Measurements from ENCODE around the gene EXOC4.

EXOC4 gene

DNA sequence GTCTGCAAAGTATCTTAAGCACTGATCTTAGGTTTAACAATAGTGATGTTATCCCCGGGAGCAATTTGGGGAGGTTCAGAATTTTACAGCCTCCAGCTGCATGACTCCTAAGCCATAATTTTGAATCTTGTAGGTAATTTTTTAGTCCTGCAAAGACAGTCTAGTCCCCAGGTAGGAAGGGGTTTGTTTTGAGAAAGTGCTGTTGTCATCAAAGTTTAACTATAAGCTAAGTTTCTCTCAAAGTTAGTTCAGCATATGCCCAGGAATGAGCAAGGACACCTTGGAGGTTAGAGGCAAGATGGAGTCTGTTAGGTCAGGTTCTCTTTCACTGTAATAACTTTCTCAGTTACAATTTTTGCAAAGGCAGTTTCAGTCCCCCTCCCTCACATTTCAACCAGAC lies 795.3 kb downstream of the EXOC4 start:
- DNase-seq (no peak), ATAC-seq (replicated peaks) (no peak)
- peaks cover 4 to 6% of the 10 kb centered on the region in 2 donors for H3K4me1 Mint-ChIP-seq
- peaks cover 13 to 37% of the 10 kb centered on the region in 2 donors for H3K36me3 Mint-ChIP-seq
- H3K9me3 Mint-ChIP-seq = peaks cover 0 to 2% of the 10 kb centered on the region in 2 donors
- no peak overlapping the region for H3K27ac Mint-ChIP-seq
- no peaks in the 10 kb centered on the region for H3K27me3 Mint-ChIP-seq
- no peak overlapping the region for H3K4me3 Mint-ChIP-seq

DNA sequence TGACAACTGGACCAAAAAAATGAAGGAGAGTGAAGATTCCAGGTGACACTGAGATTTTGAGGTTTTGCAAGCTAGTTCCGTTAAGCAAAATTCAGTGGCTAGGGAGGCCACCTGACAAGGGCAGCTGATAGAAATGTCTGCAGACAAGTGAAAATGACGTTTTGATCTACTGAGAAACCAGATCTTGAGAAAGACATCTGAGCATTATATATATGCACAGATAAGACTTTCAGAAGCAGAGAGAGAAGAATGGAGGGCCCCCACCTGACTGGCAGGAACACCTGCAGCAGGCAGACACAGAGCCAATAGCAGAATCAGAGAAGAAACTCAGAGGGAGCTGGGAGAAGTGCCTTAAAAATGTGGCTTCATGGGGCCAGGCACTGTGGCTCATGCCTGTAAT lies 798.1 kb downstream of the EXOC4 start:
- Mint-ChIP-seq H3K36me3 (peaks cover 10 to 23% of the 10 kb centered on the region in 2 donors), H3K9me3 (peaks cover 0 to 2% of the 10 kb centered on the region in 2 donors), H3K4me3 (no peak overlapping the region), H3K4me1 (no peaks in the 10 kb centered on the region), H3K27ac (no peak overlapping the region), H3K27me3 (no peaks in the 10 kb centered on the region)
- ATAC-seq (replicated peaks) (no peak), DNase-seq (no peak)

GRCh38 chr7:134056816-134057215 lies 803.9 kb downstream of the EXOC4 start:
- no peaks in the 10 kb centered on the region for H3K9me3 Mint-ChIP-seq
- no peaks in the 10 kb centered on the region for H3K4me1 Mint-ChIP-seq
- no peak for ATAC-seq (replicated peaks)
- DNase-seq = no peak
- H3K4me3 Mint-ChIP-seq = no peak overlapping the region
- peaks cover 5 to 8% of the 10 kb centered on the region in 2 donors for H3K36me3 Mint-ChIP-seq
- no peak overlapping the region for H3K27ac Mint-ChIP-seq
- no peaks in the 10 kb centered on the region for H3K27me3 Mint-ChIP-seq

DNA sequence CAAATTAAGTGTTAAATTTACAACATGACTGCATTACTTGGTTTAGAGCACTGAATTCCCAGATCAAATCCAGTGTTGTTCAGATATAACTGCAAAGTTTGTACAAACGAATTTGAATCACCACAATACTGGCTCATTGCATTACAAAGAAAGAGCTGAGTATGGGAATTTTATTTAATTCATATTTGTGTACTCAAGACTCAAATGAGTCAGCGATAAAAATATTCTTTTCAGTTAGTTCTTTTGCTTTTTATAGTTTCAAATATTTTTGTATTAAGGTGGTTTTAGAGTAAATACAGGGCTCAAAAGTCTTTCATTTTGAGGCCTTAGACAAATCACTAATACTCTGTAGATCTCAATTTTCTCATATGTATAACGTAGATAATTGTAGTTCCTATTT lies 805.6 kb downstream of the EXOC4 start:
- Mint-ChIP-seq H3K27ac (no peak overlapping the region), H3K27me3 (no peaks in the 10 kb centered on the region), H3K4me1 (no peaks in the 10 kb centered on the region), H3K4me3 (no peak overlapping the region), H3K9me3 (no peaks in the 10 kb centered on the region), H3K36me3 (peaks cover 9 to 22% of the 10 kb centered on the region in 2 donors)
- no peak for ATAC-seq (replicated peaks)
- DNase-seq = no peak

DNA sequence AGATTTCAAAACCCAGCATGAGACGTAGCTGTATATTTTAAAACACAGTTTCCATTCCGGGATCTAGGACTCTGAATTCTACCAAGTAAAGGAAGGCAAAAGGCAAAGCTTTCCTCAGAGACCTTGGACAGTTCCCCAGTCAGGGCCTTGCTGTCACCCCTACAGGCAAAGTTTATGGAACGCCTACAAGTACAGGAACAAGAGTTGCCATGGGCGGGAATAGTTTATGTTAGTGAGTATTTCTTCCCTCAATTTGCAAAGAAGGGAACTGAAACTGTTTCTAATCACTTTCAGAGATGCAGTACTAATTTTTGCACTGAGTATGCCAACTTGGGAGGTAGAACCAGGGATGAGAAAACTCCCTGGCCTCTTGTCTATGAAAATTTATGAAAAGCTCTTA lies 806.1 kb downstream of the EXOC4 start:
- no peak for ATAC-seq (replicated peaks)
- Mint-ChIP-seq H3K27me3 (no peaks in the 10 kb centered on the region), H3K36me3 (peaks cover 12 to 24% of the 10 kb centered on the region in 2 donors), H3K27ac (no peak overlapping the region), H3K4me1 (no peaks in the 10 kb centered on the region), H3K9me3 (no peaks in the 10 kb centered on the region), H3K4me3 (no peak overlapping the region)
- no peak for DNase-seq

DNA sequence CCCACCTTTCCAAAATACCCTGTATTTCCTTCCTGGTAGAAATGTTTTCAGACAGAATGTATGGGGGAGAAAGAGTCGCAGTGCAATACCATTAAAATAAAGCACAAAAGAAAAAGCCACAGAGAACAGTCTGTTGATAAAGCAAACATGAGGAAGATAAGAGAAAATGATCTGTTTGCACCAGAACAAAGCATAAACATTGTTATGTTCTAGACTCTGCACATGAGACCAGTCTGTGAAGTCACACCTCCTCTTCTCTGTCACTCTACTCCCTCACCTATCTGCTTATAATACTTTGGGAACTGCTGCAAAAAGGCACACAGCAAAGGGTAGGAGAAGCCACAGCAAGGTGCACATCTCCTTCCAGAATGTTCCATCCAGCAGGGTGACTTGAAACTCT lies 807.0 kb downstream of the EXOC4 start:
- Mint-ChIP-seq H3K4me1 (no peaks in the 10 kb centered on the region), H3K27ac (no peak overlapping the region), H3K4me3 (no peak overlapping the region), H3K36me3 (peaks cover 14 to 25% of the 10 kb centered on the region in 2 donors), H3K9me3 (no peaks in the 10 kb centered on the region), H3K27me3 (no peaks in the 10 kb centered on the region)
- ATAC-seq (replicated peaks) (no peak), DNase-seq (no peak)

- ATAC-seq (replicated peaks) = no peak
- Mint-ChIP-seq H3K27ac (no peak overlapping the region), H3K4me1 (no peaks in the 10 kb centered on the region), H3K27me3 (no peaks in the 10 kb centered on the region), H3K9me3 (peaks cover 0 to 1% of the 10 kb centered on the region in 2 donors), H3K36me3 (peaks cover 20 to 34% of the 10 kb centered on the region in 2 donors), H3K4me3 (no peak overlapping the region)
- DNase-seq = no peak
These were observed 808.0 kb downstream of the EXOC4 start for GRCh38 chr7:134060874-134061273.

- no peak for DNase-seq
- Mint-ChIP-seq H3K4me3 (no peak overlapping the region), H3K9me3 (peaks cover 0 to 1% of the 10 kb centered on the region in 2 donors), H3K27me3 (no peaks in the 10 kb centered on the region), H3K4me1 (no peaks in the 10 kb centered on the region), H3K36me3 (peaks cover 28 to 43% of the 10 kb centered on the region in 2 donors), H3K27ac (no peak overlapping the region)
- no peak for ATAC-seq (replicated peaks)
These were observed 809.6 kb downstream of the EXOC4 start for GRCh38 chr7:134062460-134062859.

GRCh38 chr7:134065415-134065814 lies 812.5 kb downstream of the EXOC4 start:
- no peak overlapping the region for H3K27ac Mint-ChIP-seq
- peaks cover 34 to 56% of the 10 kb centered on the region in 2 donors for H3K36me3 Mint-ChIP-seq
- no peaks in the 10 kb centered on the region for H3K27me3 Mint-ChIP-seq
- DNase-seq (no peak), ATAC-seq (replicated peaks) (no peak)
- peaks cover 8 to 10% of the 10 kb centered on the region in 2 donors for H3K4me1 Mint-ChIP-seq
- peaks cover 0 to 1% of the 10 kb centered on the region in 2 donors for H3K9me3 Mint-ChIP-seq
- H3K4me3 Mint-ChIP-seq = peak overlapping the region in 1 of 2 donors; percentile 2

GRCh38 chr7:134067164-134067563 lies 814.3 kb downstream of the EXOC4 start:
- Mint-ChIP-seq H3K9me3 (peaks cover 0 to 3% of the 10 kb centered on the region in 2 donors), H3K27me3 (no peaks in the 10 kb centered on the region), H3K27ac (no peak overlapping the region), H3K4me1 (peaks cover 18 to 26% of the 10 kb centered on the region in 2 donors), H3K4me3 (no peak overlapping the region), H3K36me3 (peaks cover 34 to 58% of the 10 kb centered on the region in 2 donors)
- no peak for ATAC-seq (replicated peaks)
- no peak for DNase-seq

DNA sequence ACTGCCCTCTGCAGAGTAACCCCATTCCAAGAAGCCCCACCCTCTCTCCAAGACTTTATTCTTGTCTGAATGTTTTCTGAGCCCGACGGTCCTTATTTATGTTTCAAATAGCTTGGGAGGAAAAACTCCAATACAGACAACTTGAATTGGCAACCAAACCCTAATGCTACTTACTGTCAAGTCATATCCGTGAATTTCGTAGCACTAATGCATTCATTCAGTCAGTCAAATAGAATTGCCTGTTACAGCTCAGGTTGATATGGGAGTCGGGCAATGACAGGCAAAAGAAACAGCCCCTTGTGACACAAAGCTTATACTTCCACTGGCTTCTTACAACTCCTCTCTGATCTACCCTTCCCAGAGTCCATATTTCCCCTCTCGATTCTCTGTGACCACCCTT lies 815.8 kb downstream of the EXOC4 start:
- H3K9me3 Mint-ChIP-seq = peaks cover 0 to 3% of the 10 kb centered on the region in 2 donors
- no peak for ATAC-seq (replicated peaks)
- H3K27ac Mint-ChIP-seq = no peak overlapping the region
- H3K36me3 Mint-ChIP-seq = peaks cover 28 to 48% of the 10 kb centered on the region in 2 donors
- no peak for DNase-seq
- no peaks in the 10 kb centered on the region for H3K27me3 Mint-ChIP-seq
- H3K4me3 Mint-ChIP-seq = no peak overlapping the region
- peaks cover 18 to 26% of the 10 kb centered on the region in 2 donors for H3K4me1 Mint-ChIP-seq

DNA sequence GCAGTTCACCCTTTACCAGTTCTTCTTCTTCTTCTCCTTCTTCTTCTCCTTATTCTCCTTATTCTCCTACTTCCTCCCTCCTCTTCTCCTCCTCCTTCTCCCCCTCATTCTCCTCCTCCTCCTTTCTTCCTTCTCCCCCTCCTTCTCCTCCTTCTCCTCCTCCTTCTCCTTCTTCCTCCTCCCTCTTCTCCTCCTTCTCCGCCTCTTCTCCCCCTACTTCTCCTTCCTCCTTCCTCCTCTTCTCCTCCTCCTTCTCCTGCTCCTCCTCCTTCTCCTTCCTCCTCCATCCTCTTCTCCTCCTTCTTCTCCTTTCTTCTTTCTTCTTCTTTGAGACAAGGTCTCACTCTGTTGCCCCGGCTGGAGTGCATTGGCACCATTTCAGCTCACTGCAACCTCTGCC lies 816.3 kb downstream of the EXOC4 start:
- H3K27ac Mint-ChIP-seq = peak overlapping the region; percentile 2

DNA sequence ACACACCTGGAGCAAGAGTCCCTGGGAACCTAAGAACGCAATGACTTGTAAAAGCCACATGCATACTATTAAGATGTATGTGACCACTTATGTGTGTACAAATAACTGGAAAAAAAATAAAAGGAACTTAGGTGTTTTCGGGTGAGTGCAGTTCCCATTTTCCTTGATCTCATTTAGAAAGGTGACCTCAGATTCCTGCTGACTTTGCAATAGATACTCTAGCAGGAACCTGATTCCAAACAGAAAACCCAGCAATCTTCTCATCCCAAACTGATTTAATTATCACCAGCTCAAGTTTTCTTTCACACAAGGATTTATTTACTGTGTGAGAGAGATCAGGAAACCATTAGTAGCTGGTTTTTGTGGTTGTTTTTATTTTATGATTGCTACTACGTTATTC lies 817.8 kb downstream of the EXOC4 start:
- peaks cover 32 to 50% of the 10 kb centered on the region in 2 donors for H3K36me3 Mint-ChIP-seq
- no peak overlapping the region for H3K4me3 Mint-ChIP-seq
- DNase-seq (no peak), ATAC-seq (replicated peaks) (no peak)
- no peaks in the 10 kb centered on the region for H3K27me3 Mint-ChIP-seq
- peaks cover 10% of the 10 kb centered on the region in 2 donors for H3K9me3 Mint-ChIP-seq
- no peak overlapping the region for H3K27ac Mint-ChIP-seq
- peaks cover 22 to 26% of the 10 kb centered on the region in 2 donors for H3K4me1 Mint-ChIP-seq

More for the DNA sequence above, 816.3 kb downstream of the EXOC4 start:
- DNase-seq (no peak), ATAC-seq (replicated peaks) (no peak)
- H3K9me3 Mint-ChIP-seq = peaks cover 0 to 4% of the 10 kb centered on the region in 2 donors
- peaks cover 27 to 46% of the 10 kb centered on the region in 2 donors for H3K36me3 Mint-ChIP-seq
- H3K4me1 Mint-ChIP-seq = peaks cover 18 to 26% of the 10 kb centered on the region in 2 donors
- H3K4me3 Mint-ChIP-seq = no peak overlapping the region
- no peaks in the 10 kb centered on the region for H3K27me3 Mint-ChIP-seq

- ATAC-seq (replicated peaks) (peak; percentile 93 to 94), DNase-seq (peak; percentile 32)
- Mint-ChIP-seq H3K27me3 (no peaks in the 10 kb centered on the region), H3K27ac (peak overlapping the region; percentile 56), H3K9me3 (peaks cover 12 to 13% of the 10 kb centered on the region in 2 donors), H3K36me3 (peaks cover 28 to 47% of the 10 kb centered on the region in 2 donors), H3K4me1 (peaks cover 22 to 26% of the 10 kb centered on the region in 2 donors), H3K4me3 (peak overlapping the region in 1 of 2 donors; percentile 24)
These were observed 818.8 kb downstream of the EXOC4 start for GRCh38 chr7:134071355-134072331.

DNA sequence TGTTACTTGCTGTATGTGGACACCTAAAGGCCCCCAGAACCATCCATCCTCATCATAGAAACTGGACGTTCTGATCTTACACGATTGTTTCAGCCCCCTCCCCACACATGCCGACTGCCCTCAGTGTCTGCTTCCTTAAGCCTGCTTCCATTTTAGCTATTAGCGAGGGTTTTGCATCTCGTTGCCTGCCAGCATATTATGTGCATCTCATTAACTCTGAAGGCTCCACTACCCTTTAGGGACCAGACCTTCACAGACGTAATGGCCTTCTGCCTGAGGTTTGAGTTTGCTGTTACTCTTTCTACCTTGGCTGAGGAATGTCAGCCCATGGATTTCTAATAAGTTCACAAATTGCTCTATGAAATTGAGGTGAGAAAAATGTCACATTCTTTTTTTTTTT lies 820.4 kb downstream of the EXOC4 start:
- H3K27me3 Mint-ChIP-seq = no peaks in the 10 kb centered on the region
- no peak overlapping the region for H3K27ac Mint-ChIP-seq
- H3K4me1 Mint-ChIP-seq = peaks cover 22 to 26% of the 10 kb centered on the region in 2 donors
- peaks cover 28 to 48% of the 10 kb centered on the region in 2 donors for H3K36me3 Mint-ChIP-seq
- no peak overlapping the region for H3K4me3 Mint-ChIP-seq
- DNase-seq (no peak), ATAC-seq (replicated peaks) (no peak)
- H3K9me3 Mint-ChIP-seq = peaks cover 13 to 15% of the 10 kb centered on the region in 2 donors

All from stimulated activated naive B cell treated with anti-CD40 and anti-IgM and Interleukin-4, amounts not matched to agents 10 μg/mL and 1 μg/mL and 100 μg/mL, for 72 hours (primary cell).